Measurements from ENCODE around the gene ABCA7. TPM values are rescaled to one million over a fixed set of nuclear protein-coding genes. Genes with fewer than 3 reads are reported as not detected.

Gene ABCA7
- total RNA-seq, 1 experiment from 2014 or later: 40.3 TPM

DNA sequence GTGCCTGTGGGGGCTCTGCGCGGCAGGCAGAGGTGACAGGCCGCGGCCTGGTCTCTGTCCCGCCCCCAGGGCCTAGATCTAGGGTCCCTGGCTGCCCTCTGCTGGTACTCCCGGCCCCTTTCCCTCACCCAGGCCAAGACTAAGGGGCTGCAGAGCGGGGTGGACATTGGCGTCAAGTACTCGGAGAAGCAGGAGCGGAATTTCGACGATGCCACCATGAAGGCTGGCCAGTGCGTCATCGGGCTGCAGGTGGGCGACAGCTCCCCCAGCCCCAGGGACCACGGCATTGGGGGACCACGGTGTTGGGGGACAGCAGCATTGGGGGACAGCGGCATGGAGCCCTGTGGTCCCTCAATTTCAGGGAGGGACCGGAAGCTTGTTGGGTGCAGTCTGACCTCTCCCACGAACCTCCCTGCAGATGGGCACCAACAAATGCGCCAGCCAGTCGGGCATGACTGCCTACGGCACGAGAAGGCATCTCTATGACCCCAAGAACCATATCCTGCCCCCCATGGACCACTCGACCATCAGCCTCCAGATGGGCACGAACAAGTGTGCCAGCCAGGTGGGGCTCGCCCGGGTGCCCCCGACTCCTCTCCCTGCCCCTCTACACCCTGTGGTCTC lies 3.8 kb upstream of the ABCA7 start:
- no peak overlapping the region for H3K27ac Mint-ChIP-seq
- peak; percentile 2; the same call in 1 of the 2 replicates for ATAC-seq
- CTCF ChIA-PET: interaction anchor here (1.5 kb wide), 1 partner anchor 16 kb away, joined by 5 read pairs; no protein-coding TSS in a partner anchor
- H3K4me1 Mint-ChIP-seq: peaks cover 12% of the 10 kb centered on the region
- no peaks in the 10 kb centered on the region for H3K27me3 Mint-ChIP-seq (ENCODE audit: low read depth)
- peak; percentile 51 for DNase-seq (ENCODE audit: low spot score)
- no peak for TF ChIP-seq TCF7 (CRISPR knock-in tag; IDR thresholded peaks at IDR 0.05; ENCODE audit: low read depth)
- TF ChIP-seq ZNF232 (CRISPR knock-in tag; IDR thresholded peaks at IDR 0.05): no peak
- TF ChIP-seq IRF2 (CRISPR knock-in tag; IDR thresholded peaks at IDR 0.05; ENCODE audit: borderline replicate concordance, low read depth): no peak
- TF ChIP-seq SMAD4 (CRISPR knock-in tag; IDR thresholded peaks at IDR 0.05): no peak
- TF ChIP-seq, protein P1, sequence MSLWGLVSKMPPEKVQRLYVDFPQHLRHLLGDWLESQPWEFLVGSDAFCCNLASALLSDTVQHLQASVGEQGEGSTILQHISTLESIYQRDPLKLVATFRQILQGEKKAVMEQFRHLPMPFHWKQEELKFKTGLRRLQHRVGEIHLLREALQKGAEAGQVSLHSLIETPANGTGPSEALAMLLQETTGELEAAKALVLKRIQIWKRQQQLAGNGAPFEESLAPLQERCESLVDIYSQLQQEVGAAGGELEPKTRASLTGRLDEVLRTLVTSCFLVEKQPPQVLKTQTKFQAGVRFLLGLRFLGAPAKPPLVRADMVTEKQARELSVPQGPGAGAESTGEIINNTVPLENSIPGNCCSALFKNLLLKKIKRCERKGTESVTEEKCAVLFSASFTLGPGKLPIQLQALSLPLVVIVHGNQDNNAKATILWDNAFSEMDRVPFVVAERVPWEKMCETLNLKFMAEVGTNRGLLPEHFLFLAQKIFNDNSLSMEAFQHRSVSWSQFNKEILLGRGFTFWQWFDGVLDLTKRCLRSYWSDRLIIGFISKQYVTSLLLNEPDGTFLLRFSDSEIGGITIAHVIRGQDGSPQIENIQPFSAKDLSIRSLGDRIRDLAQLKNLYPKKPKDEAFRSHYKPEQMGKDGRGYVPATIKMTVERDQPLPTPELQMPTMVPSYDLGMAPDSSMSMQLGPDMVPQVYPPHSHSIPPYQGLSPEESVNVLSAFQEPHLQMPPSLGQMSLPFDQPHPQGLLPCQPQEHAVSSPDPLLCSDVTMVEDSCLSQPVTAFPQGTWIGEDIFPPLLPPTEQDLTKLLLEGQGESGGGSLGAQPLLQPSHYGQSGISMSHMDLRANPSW (CRISPR knock-in tag; conservative IDR thresholded peaks at IDR 0.05; ENCODE audit: low read depth): no peak
- TF ChIP-seq MYBL2 (CRISPR knock-in tag; IDR thresholded peaks at IDR 0.05): no peak
- no peak for TF ChIP-seq GRHL2 (CRISPR knock-in tag; IDR thresholded peaks at IDR 0.05; ENCODE audit: insufficient replicate concordance, severe bottlenecking)
- no peak for TF ChIP-seq NR2C2 (CRISPR knock-in tag; IDR thresholded peaks at IDR 0.05)
- TF ChIP-seq ZBTB21 (CRISPR knock-in tag; IDR thresholded peaks at IDR 0.05; ENCODE audit: borderline replicate concordance): no peak
- TF ChIP-seq, protein P2, sequence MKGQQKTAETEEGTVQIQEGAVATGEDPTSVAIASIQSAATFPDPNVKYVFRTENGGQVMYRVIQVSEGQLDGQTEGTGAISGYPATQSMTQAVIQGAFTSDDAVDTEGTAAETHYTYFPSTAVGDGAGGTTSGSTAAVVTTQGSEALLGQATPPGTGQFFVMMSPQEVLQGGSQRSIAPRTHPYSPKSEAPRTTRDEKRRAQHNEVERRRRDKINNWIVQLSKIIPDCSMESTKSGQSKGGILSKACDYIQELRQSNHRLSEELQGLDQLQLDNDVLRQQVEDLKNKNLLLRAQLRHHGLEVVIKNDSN (CRISPR knock-in tag; IDR thresholded peaks at IDR 0.05): no peak
- TF ChIP-seq, protein P3, sequence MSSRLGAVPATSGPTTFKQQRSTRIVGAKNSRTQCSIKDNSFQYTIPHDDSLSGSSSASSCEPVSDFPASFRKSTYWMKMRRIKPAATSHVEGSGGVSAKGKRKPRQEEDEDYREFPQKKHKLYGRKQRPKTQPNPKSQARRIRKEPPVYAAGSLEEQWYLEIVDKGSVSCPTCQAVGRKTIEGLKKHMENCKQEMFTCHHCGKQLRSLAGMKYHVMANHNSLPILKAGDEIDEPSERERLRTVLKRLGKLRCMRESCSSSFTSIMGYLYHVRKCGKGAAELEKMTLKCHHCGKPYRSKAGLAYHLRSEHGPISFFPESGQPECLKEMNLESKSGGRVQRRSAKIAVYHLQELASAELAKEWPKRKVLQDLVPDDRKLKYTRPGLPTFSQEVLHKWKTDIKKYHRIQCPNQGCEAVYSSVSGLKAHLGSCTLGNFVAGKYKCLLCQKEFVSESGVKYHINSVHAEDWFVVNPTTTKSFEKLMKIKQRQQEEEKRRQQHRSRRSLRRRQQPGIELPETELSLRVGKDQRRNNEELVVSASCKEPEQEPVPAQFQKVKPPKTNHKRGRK (CRISPR knock-in tag; IDR thresholded peaks at IDR 0.05; ENCODE audit: borderline replicate concordance): no peak
- TF ChIP-seq, protein P4, sequence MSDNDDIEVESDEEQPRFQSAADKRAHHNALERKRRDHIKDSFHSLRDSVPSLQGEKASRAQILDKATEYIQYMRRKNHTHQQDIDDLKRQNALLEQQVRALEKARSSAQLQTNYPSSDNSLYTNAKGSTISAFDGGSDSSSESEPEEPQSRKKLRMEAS (CRISPR knock-in tag; IDR thresholded peaks at IDR 0.05): no peak
- TF ChIP-seq TP53 (CRISPR knock-in tag; IDR thresholded peaks at IDR 0.05): no peak
- TF ChIP-seq, protein P5, sequence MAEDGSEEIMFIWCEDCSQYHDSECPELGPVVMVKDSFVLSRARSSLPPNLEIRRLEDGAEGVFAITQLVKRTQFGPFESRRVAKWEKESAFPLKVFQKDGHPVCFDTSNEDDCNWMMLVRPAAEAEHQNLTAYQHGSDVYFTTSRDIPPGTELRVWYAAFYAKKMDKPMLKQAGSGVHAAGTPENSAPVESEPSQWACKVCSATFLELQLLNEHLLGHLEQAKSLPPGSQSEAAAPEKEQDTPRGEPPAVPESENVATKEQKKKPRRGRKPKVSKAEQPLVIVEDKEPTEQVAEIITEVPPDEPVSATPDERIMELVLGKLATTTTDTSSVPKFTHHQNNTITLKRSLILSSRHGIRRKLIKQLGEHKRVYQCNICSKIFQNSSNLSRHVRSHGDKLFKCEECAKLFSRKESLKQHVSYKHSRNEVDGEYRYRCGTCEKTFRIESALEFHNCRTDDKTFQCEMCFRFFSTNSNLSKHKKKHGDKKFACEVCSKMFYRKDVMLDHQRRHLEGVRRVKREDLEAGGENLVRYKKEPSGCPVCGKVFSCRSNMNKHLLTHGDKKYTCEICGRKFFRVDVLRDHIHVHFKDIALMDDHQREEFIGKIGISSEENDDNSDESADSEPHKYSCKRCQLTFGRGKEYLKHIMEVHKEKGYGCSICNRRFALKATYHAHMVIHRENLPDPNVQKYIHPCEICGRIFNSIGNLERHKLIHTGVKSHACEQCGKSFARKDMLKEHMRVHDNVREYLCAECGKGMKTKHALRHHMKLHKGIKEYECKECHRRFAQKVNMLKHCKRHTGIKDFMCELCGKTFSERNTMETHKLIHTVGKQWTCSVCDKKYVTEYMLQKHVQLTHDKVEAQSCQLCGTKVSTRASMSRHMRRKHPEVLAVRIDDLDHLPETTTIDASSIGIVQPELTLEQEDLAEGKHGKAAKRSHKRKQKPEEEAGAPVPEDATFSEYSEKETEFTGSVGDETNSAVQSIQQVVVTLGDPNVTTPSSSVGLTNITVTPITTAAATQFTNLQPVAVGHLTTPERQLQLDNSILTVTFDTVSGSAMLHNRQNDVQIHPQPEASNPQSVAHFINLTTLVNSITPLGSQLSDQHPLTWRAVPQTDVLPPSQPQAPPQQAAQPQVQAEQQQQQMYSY (CRISPR knock-in tag; IDR thresholded peaks at IDR 0.05): no peak
- no peak for TF ChIP-seq ATF1 (CRISPR knock-in tag; IDR thresholded peaks at IDR 0.05)
- no peak for TF ChIP-seq NR1H2 (CRISPR knock-in tag; IDR thresholded peaks at IDR 0.05)
- no peak for TF ChIP-seq MXD4 (CRISPR knock-in tag; IDR thresholded peaks at IDR 0.05; ENCODE audit: borderline replicate concordance)
- no peak for TF ChIP-seq ZNF121 (CRISPR knock-in tag; IDR thresholded peaks at IDR 0.05)
- no peak for TF ChIP-seq ELF4 (CRISPR knock-in tag; IDR thresholded peaks at IDR 0.05; ENCODE audit: low read depth)
- TF ChIP-seq ZNF317 (CRISPR knock-in tag; IDR thresholded peaks at IDR 0.05; ENCODE audit: borderline replicate concordance, low read depth): no peak
- POLR2A ChIA-PET: interaction anchor here (3.1 kb wide), 1 partner anchor 9 kb away, joined by 14 read pairs; the partner anchor contains the start of gene CNN2
- H3K36me3 Mint-ChIP-seq: peaks cover 42% of the 10 kb centered on the region
- H3K9me3 Mint-ChIP-seq: no peaks in the 10 kb centered on the region
- no peak overlapping the region for H3K4me3 Mint-ChIP-seq
